ENCODE measurements around the gene ARID3A.

- TF ChIP-seq, protein P1, sequence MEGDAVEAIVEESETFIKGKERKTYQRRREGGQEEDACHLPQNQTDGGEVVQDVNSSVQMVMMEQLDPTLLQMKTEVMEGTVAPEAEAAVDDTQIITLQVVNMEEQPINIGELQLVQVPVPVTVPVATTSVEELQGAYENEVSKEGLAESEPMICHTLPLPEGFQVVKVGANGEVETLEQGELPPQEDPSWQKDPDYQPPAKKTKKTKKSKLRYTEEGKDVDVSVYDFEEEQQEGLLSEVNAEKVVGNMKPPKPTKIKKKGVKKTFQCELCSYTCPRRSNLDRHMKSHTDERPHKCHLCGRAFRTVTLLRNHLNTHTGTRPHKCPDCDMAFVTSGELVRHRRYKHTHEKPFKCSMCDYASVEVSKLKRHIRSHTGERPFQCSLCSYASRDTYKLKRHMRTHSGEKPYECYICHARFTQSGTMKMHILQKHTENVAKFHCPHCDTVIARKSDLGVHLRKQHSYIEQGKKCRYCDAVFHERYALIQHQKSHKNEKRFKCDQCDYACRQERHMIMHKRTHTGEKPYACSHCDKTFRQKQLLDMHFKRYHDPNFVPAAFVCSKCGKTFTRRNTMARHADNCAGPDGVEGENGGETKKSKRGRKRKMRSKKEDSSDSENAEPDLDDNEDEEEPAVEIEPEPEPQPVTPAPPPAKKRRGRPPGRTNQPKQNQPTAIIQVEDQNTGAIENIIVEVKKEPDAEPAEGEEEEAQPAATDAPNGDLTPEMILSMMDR (IDR thresholded peaks at IDR 0.05; ENCODE audit: low read length): no peak
- TF ChIP-seq EZH2 (optimal IDR thresholded peaks at IDR 0.05; ENCODE audit: low read depth, low read length): no peak
These were observed 92.1 kb downstream of the ARID3A start for GRCh38 chr19:1017906-1018305.

Measured in MM.1S (cell line).